HepG2 (cell line): ENCODE data around the gene ONECUT1. TPM values are rescaled to one million over a fixed set of nuclear protein-coding genes. Genes with fewer than 3 reads are reported as not detected.

Experiments used
- AGO1 ChIP-seq: fragments of 200-400 bp; formaldehyde crosslinking; IDR thresholded peaks from 2 replicates; pipeline ENCODE4 v1.6.1; 2017; ENCODE audit warnings: mild to moderate bottlenecking, low read depth, low read length, moderate library complexity; ENCODE audit not compliant: poor library complexity, severe bottlenecking
- FOXK1 ChIP-seq: sonication (generic); formaldehyde crosslinking; IDR thresholded peaks from 2 replicates; pipeline ENCODE4 v1.4.0; 2020; ENCODE audit warnings: low read depth, missing genetic modification reagents, borderline replicate concordance
- HNRNPL ChIP-seq: fragments of 200-400 bp; formaldehyde crosslinking; IDR thresholded peaks from 2 replicates; pipeline ENCODE4 v1.6.1; 2017; ENCODE audit warnings: mild to moderate bottlenecking, low read depth, low read length
- KLF13 ChIP-seq: sonication (generic); formaldehyde crosslinking; IDR thresholded peaks from 2 replicates; pipeline ENCODE4 v1.4.0; 2020; ENCODE audit warnings: mild to moderate bottlenecking, missing genetic modification reagents
- RELA ChIP-seq: sonication (generic); formaldehyde crosslinking; IDR thresholded peaks from 2 replicates; pipeline ENCODE4 v1.4.0; 2020; ENCODE audit warnings: missing genetic modification reagents
- WIZ ChIP-seq: sonication (generic); formaldehyde crosslinking; IDR thresholded peaks from 2 replicates; pipeline ENCODE4 v1.5.1; 2020; ENCODE audit warnings: mild to moderate bottlenecking, missing genetic modification reagents
- ZKSCAN5 ChIP-seq: sonication (generic); formaldehyde crosslinking; IDR thresholded peaks from 2 replicates; pipeline ENCODE4 v1.5.1; 2020; ENCODE audit warnings: mild to moderate bottlenecking, missing genetic modification reagents
- ZNF225 ChIP-seq: sonication (generic); formaldehyde crosslinking; IDR thresholded peaks from 2 replicates; pipeline ENCODE4 v1.4.0; 2020; ENCODE audit warnings: mild to moderate bottlenecking, missing genetic modification reagents
- polyA plus RNA-seq, 8 experiments: library from polyadenylated mRNA; depleted of rRNA in 3 of 8; stranded (reverse) in 7 of 8; unstranded in 1 of 8; fragments of >200 nt; fragmentation: Illumina TruSeq in 4 of 8; extraction: Trizol in 4 of 8; gene quantifications; 2 replicates each; pipeline versions ENCODE4 v1.2.1 to v1.2.3, GENCODE V29; 2011 to 2016; ENCODE audit warnings: low read depth in 4 of 8, missing spikeins in 1 of 8, mixed read lengths in 1 of 8; ENCODE audit not compliant: insufficient read depth in 1 of 8
- total RNA-seq, 5 experiments: library from RNA; depleted of rRNA; stranded (reverse); fragments of >200 nt; fragmentation: Illumina TruSeq; extraction: Trizol; gene quantifications; 2 replicates each; pipeline ENCODE4 v1.2.3, GENCODE V29; 2016; ENCODE audit warnings: low read depth in 1 of 5
- TF ChIP-seq, protein P1 (sequence below): sonication (generic); formaldehyde crosslinking; IDR thresholded peaks from 2 replicates; pipeline ENCODE4 v1.4.0; 2020; ENCODE audit warnings: mild to moderate bottlenecking, missing genetic modification reagents
- TF ChIP-seq, protein P2 (sequence below): IDR thresholded peaks from 2 replicates; pipeline ENCODE4 v1.6.1; 2016; ENCODE audit warnings: mild to moderate bottlenecking
- TF ChIP-seq, protein P3 (sequence below): sonication (generic); formaldehyde crosslinking; conservative IDR thresholded peaks from 2 replicates; pipeline ENCODE4 v1.5.0; 2020; ENCODE audit warnings: missing genetic modification reagents
- TF ChIP-seq, protein P4 (sequence below): sonication (generic); formaldehyde crosslinking; IDR thresholded peaks from 2 replicates; pipeline ENCODE4 v1.4.0; 2020; ENCODE audit warnings: missing genetic modification reagents
- TF ChIP-seq, protein P5 (sequence below): IDR thresholded peaks from 2 replicates; pipeline ENCODE4 v1.6.1; 2012; ENCODE audit warnings: low read depth, low read length, improper control_type of control experiment
- TF ChIP-seq, protein P6 (sequence below): sonication (generic); formaldehyde crosslinking; IDR thresholded peaks from 2 replicates; pipeline ENCODE4 v1.5.1; 2020; ENCODE audit warnings: mild to moderate bottlenecking, missing genetic modification reagents, borderline replicate concordance
- TF ChIP-seq, protein P7 (sequence below): IDR thresholded peaks from 2 replicates; pipeline ENCODE4 v1.6.1; 2016; ENCODE audit warnings: missing compliant biosample characterization, missing genetic modification reagents, borderline replicate concordance

ONECUT1 gene
- total and polyA plus RNA-seq, 2 of the 13 experiments (the other 11 are each of a cell fraction or from before 2014, with no cell fraction given) = 3.5 to 9.1 TPM

DNA sequence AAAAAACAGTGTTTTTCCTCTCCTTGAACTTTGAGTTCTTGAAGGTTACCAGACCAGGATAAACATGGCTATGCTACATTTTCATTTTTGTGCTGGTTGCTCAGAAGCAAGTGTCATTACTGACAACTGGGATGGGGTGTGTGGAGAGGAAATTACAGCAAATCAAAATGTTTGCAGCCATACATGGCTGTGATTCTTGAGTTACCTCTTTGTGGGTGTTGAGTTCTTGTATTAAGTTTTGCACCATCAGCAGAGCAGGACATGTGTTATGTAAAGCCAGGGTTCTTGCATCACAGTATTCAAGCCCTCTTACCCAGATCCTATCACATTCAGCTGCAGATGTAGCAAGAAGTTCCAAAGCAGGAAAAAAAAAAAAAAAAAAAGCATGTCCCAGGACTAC, 57.0 kb downstream of the ONECUT1 start (continued):
- TF ChIP-seq, protein P1, sequence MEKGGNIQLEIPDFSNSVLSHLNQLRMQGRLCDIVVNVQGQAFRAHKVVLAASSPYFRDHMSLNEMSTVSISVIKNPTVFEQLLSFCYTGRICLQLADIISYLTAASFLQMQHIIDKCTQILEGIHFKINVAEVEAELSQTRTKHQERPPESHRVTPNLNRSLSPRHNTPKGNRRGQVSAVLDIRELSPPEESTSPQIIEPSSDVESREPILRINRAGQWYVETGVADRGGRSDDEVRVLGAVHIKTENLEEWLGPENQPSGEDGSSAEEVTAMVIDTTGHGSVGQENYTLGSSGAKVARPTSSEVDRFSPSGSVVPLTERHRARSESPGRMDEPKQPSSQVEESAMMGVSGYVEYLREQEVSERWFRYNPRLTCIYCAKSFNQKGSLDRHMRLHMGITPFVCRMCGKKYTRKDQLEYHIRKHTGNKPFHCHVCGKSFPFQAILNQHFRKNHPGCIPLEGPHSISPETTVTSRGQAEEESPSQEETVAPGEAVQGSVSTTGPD (CRISPR knock-in tag) = no peak
- no peak for TF ChIP-seq KLF13 (CRISPR knock-in tag)
- no peak for TF ChIP-seq ZNF225
- TF ChIP-seq, protein P2, sequence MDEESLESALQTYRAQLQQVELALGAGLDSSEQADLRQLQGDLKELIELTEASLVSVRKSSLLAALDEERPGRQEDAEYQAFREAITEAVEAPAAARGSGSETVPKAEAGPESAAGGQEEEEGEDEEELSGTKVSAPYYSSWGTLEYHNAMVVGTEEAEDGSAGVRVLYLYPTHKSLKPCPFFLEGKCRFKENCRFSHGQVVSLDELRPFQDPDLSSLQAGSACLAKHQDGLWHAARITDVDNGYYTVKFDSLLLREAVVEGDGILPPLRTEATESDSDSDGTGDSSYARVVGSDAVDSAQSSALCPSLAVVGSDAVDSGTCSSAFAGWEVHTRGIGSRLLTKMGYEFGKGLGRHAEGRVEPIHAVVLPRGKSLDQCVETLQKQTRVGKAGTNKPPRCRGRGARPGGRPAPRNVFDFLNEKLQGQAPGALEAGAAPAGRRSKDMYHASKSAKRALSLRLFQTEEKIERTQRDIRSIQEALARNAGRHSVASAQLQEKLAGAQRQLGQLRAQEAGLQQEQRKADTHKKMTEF (CRISPR knock-in tag) = peak; percentile 35; the same call in 1 of the 2 replicates
- no peak for TF ChIP-seq HNRNPL
- TF ChIP-seq, protein P3, sequence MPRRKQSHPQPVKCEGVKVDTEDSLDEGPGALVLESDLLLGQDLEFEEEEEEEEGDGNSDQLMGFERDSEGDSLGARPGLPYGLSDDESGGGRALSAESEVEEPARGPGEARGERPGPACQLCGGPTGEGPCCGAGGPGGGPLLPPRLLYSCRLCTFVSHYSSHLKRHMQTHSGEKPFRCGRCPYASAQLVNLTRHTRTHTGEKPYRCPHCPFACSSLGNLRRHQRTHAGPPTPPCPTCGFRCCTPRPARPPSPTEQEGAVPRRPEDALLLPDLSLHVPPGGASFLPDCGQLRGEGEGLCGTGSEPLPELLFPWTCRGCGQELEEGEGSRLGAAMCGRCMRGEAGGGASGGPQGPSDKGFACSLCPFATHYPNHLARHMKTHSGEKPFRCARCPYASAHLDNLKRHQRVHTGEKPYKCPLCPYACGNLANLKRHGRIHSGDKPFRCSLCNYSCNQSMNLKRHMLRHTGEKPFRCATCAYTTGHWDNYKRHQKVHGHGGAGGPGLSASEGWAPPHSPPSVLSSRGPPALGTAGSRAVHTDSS = no peak
- no peak for TF ChIP-seq ZKSCAN5 (CRISPR knock-in tag)
- no peak for TF ChIP-seq AGO1
- TF ChIP-seq, protein P4, sequence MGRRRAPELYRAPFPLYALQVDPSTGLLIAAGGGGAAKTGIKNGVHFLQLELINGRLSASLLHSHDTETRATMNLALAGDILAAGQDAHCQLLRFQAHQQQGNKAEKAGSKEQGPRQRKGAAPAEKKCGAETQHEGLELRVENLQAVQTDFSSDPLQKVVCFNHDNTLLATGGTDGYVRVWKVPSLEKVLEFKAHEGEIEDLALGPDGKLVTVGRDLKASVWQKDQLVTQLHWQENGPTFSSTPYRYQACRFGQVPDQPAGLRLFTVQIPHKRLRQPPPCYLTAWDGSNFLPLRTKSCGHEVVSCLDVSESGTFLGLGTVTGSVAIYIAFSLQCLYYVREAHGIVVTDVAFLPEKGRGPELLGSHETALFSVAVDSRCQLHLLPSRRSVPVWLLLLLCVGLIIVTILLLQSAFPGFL = no peak
- TF ChIP-seq WIZ (CRISPR knock-in tag) = no peak
- TF ChIP-seq, protein P5, sequence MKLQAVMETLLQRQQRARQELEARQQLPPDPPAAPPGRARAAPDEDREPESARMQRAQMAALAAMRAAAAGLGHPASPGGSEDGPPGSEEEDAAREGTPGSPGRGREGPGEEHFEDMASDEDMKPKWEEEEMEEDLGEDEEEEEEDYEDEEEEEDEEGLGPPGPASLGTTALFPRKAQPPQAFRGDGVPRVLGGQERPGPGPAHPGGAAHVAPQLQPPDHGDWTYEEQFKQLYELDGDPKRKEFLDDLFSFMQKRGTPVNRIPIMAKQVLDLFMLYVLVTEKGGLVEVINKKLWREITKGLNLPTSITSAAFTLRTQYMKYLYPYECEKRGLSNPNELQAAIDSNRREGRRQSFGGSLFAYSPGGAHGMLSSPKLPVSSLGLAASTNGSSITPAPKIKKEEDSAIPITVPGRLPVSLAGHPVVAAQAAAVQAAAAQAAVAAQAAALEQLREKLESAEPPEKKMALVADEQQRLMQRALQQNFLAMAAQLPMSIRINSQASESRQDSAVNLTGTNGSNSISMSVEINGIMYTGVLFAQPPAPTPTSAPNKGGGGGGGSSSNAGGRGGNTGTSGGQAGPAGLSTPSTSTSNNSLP = 0 out of 2 replicates have a peak, but pooled peaks have one; percentile 16
- TF ChIP-seq RELA (CRISPR knock-in tag) = no peak
- peak; percentile 41; the same call in 1 of the 2 replicates for TF ChIP-seq FOXK1
- TF ChIP-seq, protein P6, sequence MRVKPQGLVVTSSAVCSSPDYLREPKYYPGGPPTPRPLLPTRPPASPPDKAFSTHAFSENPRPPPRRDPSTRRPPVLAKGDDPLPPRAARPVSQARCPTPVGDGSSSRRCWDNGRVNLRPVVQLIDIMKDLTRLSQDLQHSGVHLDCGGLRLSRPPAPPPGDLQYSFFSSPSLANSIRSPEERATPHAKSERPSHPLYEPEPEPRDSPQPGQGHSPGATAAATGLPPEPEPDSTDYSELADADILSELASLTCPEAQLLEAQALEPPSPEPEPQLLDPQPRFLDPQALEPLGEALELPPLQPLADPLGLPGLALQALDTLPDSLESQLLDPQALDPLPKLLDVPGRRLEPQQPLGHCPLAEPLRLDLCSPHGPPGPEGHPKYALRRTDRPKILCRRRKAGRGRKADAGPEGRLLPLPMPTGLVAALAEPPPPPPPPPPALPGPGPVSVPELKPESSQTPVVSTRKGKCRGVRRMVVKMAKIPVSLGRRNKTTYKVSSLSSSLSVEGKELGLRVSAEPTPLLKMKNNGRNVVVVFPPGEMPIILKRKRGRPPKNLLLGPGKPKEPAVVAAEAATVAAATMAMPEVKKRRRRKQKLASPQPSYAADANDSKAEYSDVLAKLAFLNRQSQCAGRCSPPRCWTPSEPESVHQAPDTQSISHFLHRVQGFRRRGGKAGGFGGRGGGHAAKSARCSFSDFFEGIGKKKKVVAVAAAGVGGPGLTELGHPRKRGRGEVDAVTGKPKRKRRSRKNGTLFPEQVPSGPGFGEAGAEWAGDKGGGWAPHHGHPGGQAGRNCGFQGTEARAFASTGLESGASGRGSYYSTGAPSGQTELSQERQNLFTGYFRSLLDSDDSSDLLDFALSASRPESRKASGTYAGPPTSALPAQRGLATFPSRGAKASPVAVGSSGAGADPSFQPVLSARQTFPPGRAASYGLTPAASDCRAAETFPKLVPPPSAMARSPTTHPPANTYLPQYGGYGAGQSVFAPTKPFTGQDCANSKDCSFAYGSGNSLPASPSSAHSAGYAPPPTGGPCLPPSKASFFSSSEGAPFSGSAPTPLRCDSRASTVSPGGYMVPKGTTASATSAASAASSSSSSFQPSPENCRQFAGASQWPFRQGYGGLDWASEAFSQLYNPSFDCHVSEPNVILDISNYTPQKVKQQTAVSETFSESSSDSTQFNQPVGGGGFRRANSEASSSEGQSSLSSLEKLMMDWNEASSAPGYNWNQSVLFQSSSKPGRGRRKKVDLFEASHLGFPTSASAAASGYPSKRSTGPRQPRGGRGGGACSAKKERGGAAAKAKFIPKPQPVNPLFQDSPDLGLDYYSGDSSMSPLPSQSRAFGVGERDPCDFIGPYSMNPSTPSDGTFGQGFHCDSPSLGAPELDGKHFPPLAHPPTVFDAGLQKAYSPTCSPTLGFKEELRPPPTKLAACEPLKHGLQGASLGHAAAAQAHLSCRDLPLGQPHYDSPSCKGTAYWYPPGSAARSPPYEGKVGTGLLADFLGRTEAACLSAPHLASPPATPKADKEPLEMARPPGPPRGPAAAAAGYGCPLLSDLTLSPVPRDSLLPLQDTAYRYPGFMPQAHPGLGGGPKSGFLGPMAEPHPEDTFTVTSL (CRISPR knock-in tag) = peak; percentile 63; the same call in 1 of the 2 replicates
- TF ChIP-seq, protein P7, sequence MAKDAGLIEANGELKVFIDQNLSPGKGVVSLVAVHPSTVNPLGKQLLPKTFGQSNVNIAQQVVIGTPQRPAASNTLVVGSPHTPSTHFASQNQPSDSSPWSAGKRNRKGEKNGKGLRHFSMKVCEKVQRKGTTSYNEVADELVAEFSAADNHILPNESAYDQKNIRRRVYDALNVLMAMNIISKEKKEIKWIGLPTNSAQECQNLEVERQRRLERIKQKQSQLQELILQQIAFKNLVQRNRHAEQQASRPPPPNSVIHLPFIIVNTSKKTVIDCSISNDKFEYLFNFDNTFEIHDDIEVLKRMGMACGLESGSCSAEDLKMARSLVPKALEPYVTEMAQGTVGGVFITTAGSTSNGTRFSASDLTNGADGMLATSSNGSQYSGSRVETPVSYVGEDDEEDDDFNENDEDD (CRISPR knock-in tag) = no peak
